Measurements from ENCODE around the gene NUDT16L1.

Gene NUDT16L1

GRCh38 chr16:4664538-4665418, 28.6 kb upstream of the NUDT16L1 start:
- peak; percentile 70 for DNase-seq

- DNase-seq, result no peak
These were observed 26.7 kb upstream of the NUDT16L1 start for GRCh38 chr16:4666537-4667202.

DNA sequence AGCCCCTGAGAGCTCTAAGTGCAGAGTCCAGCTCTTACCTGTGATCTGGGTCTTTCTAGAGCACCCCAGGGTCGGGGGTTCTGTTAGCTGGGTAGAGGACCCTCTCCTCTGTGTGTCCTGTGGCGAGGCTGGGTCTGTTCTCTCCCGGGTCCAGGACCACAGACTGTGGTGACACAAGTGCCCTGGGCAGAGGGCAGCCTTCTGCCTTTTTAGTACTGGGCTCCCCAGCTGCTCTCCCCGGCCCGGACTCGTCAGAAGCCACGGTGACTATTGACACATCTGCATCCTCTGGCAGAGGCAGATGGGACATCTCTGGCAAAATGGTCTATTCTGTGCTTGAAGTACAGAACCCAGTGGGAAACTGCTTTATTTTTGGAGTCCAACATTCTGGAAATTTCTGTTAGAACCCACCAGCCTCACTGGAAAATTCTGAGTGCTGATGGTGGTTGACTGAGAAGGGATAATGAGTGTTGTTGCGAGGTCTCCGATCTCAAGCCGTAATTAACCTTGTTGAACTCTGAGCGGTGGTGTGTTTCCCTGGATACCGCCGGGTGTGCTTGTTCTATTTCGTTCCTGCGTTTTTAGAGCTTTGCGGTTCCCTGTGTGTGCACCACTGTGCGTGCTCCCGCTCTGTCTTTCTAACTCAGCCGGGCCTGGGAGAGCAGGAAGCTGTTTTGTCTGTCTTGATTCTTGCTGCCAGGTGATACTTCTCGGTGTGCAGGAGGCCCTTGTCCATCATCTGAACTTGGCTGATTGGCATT, 26.0 kb upstream of the NUDT16L1 start:
- no peak for DNase-seq

- DNase-seq, result no peak
These were observed 24.9 kb upstream of the NUDT16L1 start for GRCh38 chr16:4668313-4668960.

DNA sequence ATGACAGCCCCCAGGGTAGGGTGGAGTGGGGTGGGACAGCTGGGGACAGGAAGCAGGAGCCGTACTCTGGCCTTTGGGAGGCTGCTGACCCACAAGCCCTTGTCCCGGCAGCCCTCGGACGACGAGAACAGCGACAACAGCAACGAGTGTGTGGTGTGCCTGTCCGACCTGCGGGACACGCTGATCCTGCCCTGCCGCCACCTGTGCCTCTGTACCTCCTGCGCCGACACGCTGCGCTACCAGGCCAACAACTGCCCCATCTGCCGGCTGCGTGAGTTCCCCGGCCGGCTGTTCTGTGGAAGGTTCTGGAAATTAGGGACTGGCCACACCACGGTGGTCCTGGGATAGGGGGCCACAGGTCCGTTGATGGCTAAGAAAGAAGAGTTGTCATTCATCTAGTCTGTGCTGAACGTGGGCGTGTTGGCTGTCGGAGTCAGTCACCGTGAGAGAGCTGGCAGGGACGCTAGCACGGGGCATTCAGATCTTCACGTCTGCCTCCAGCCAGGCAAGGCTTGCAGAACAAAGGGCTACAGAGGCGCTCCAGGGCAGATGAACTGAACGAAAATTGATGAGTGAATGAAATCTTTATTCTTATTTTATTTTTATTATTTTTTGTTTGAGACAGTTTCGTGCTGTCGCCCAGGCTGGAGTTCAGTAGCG, 19.8 kb upstream of the NUDT16L1 start:
- DNase-seq, result no peak

DNA sequence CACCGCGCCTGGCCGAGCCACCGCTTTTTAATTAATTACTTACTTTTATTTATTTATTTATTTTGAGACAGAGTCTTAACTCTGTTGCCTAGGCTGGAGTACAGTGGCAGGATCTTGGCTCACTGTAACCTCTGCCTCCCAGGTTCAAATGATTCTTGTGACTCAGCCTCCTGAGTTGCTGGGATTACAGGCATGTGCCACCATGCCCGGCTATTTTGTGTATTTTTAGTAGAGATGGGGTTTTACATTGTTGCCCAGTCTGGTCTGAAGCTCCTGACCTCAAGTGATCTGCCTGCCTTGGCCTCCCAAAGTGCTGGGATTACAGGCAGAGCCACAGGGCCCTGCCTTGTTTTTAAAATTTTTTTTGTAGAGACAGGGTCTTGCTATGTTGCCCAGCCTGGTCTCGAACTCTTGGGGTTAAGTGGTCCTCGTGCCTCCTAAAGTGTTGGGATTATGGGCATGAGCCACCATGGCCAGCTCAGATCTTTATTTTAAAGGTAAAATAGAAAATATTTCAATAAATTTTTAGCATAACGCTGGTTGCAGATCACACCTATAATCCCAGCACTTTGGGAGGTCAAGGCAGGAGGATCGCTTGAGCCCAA, 18.3 kb upstream of the NUDT16L1 start:
- DNase-seq, result no peak

- no peak for DNase-seq
These were observed 17.2 kb upstream of the NUDT16L1 start for GRCh38 chr16:4675864-4676786.

- no peak for DNase-seq
These were observed 16.5 kb upstream of the NUDT16L1 start for GRCh38 chr16:4676831-4677230.

GRCh38 chr16:4677390-4677789, 16.0 kb upstream of the NUDT16L1 start:
- no peak for DNase-seq

GRCh38 chr16:4677994-4678393, 15.4 kb upstream of the NUDT16L1 start:
- no peak for DNase-seq

GRCh38 chr16:4678596-4678995, 14.8 kb upstream of the NUDT16L1 start:
- DNase-seq, result no peak

DNA sequence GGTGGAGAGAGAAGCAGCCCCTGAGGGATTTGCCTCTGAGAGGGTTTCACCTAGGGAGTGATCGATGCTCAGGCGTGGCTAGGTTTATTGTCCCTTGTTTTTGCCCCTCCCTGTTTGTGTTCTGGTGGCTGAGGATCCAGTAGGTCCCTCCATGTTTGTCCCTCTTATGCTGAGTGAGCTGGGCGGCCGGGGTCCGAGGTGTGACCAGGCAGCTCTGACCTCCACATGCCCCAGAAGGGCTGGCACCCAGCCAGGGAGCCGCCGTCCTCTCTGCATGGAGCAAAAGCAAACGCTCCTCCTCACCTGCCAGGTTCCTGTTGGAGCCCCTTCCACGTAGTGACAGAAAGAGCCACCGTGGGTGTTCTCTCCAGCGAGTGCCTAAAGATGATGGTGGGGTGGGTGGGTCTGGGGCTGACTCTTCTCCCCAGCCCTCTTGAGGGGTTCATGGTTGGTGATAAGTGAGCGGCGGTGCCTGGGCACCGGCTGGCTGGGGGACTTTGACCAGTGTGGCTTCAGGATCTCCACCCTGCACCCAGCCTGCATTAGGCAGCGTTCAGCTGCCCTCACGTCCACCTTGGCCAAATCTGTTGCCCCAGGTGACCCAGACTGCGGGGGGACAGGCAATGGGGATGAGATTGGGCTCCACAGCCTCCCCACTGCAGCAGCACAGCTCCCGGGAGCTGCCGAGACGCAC, 14.1 kb upstream of the NUDT16L1 start:
- no peak for DNase-seq

- DNase-seq, result no peak
These were observed 13.3 kb upstream of the NUDT16L1 start for GRCh38 chr16:4679850-4680636.

DNA sequence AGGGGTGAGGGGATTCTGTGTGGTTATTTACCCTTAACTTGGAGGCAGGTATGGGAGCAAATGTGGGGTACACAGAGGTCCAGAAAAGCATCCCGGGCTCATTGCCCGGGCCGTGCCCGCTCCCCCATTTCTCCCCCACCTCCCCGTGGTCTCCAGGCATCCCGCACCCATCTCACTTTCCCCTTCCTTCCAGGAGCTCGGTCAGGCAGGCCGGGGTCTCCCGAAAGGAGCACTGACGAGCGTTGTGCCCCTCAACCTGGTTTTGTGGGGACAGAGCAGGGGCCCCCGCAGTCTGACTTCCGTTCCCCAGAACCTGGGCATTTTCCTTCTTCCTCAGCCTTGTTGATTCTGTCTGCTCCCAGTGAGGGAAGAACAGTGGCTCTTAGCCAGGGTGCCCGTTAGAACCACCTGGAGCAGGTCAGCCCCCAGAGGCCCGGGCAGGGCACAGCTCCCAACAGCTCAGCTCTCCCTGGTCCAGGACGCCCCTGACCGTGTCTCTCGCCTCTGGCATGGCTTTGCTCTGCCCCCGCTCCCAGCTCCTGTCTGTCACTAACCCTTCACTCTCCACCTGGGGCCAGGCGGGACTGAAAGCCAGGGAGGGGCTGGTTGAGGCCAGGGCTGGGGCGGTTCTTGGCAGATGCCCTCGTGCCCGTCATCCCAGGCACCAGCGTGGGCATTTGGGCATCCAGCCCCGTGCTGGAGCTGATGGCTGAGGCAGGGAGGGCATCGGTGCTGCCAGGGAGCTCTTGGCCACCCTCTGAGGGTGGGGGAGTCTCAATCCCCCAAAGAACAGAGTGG, 12.5 kb upstream of the NUDT16L1 start:
- DNase-seq, result no peak

DNA sequence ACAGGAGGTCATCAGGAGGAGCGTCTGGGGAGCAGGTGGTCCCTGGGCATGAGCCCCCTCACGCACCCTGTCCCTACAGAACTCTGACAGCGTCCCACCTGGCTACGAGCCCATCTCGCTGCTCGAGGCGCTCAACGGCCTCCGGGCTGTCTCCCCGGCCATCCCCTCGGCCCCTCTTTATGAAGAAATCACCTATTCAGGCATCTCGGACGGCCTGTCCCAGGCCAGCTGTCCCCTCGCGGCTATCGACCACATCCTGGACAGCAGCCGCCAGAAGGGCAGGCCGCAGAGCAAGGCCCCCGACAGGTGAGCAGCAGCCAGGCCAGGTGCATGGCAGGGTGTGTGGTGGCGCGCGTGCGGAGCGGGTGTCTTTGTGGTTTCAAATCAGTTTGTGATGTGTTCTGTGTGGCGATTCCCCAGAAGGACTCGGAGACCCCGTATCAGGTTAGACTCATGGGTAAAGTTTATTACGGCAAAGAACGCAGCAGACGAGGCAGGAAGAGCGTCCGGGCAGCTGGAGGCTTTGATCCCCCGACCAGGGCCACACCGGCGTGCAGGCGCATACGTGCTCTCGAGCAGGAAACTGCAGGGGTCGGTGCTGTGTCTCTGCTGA, 11.8 kb upstream of the NUDT16L1 start:
- DNase-seq, result no peak

GRCh38 chr16:4682084-4682591, 11.2 kb upstream of the NUDT16L1 start:
- DNase-seq, result no peak

DNA sequence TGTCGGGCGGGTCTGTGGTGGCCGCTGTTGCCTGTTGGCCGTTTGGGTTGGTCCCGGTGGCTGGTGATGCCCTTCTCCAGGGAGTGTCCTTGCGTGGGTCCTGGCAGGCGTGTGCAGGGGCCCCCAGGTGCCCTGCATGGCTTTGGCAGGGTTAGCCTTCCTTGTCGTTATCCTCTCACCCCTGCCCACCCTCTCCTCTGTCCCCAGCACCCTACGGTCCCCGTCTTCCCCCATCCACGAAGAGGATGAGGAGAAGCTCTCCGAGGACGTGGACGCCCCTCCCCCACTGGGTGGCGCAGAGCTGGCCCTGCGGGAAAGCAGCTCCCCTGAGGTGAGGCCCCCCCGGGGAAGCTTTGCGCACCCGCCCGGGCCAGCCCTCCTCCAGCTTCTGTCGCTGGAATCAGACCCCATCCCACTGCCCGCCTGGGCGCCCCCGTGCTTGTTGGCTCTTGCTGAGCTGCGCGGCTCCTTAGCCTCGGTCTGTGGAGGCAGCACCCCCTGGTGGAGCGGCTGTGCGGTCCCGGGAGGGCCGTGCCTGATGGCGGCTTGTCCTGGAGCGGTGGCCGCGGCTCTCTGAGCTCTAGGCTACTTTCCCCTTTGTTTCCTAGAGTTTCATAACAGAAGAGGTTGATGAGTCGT, 10.6 kb upstream of the NUDT16L1 start:
- DNase-seq, result no peak
